Esophagus muscularis mucosa (tissue), 4 donors: Measurements from ENCODE around the gene NOG.

Source experiments
- CTCF ChIP-seq, 3 experiments: fragments of 200-600 bp in 2 of 3; fragments of 450-650 bp in 1 of 3; sonication (generic) in 2 of 3; IDR thresholded peaks; one replicate each; pipeline ENCODE4 v1.5.1; 2017 to 2019; ENCODE audit warnings: antibody characterized with exemption in 3 of 3, mild to moderate bottlenecking in 2 of 3, moderate library complexity in 1 of 3
- EP300 ChIP-seq: sonication (generic); formaldehyde crosslinking; IDR thresholded peaks from one replicate; pipeline ENCODE4 v1.6.1; 2017; ENCODE audit warnings: antibody characterized with exemption
- POLR2A ChIP-seq: fragments of 450-650 bp; IDR thresholded peaks from one replicate; pipeline ENCODE4 v1.6.1; 2017; ENCODE audit warnings: antibody characterized with exemption, moderate library complexity, mild to moderate bottlenecking, low read depth
- POLR2AphosphoS5 ChIP-seq, 2 donors: sonication (generic); formaldehyde crosslinking; IDR thresholded peaks; one replicate each; pipeline ENCODE4 v1.6.1; 2017; ENCODE audit warnings: antibody characterized with exemption in 2 of 2

DNA sequence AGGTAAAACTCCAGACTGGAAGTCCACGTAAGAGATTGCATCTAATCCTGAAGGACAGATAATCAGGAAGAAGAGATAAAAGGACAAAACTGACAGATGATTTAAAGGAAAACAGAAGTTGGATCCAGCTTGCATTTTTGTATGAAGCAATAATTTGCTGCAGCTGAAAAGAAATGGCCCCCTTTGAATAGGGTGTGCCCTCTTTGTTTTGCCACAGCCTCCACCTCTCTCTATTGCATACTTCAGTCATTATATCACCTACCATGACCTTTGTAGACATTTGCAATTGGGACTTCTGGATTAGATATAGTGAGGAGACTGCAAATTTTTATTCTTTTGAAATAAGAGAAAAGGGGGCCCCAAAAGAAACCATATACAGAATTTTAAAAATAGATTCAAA lies 8.1 kb downstream of the NOG start:
- no peak for TF ChIP-seq EP300
- no peak for TF ChIP-seq CTCF (IDR thresholded peaks at IDR 0.05)
- no peak for TF ChIP-seq POLR2A
- no peak for TF ChIP-seq POLR2AphosphoS5 (IDR thresholded peaks at IDR 0.05)
